DMS153 treated with DMSO at 0.1 percent for 48 hours (cell line): Measurements from ENCODE around the gene BICD1.

ENCODE experiments used
- DNase-seq: peaks from one replicate; lab custom pipeline; 2025; ENCODE audit not compliant: unreplicated experiment; lab: John Stamatoyannopoulos, UW

Gene BICD1

DNA sequence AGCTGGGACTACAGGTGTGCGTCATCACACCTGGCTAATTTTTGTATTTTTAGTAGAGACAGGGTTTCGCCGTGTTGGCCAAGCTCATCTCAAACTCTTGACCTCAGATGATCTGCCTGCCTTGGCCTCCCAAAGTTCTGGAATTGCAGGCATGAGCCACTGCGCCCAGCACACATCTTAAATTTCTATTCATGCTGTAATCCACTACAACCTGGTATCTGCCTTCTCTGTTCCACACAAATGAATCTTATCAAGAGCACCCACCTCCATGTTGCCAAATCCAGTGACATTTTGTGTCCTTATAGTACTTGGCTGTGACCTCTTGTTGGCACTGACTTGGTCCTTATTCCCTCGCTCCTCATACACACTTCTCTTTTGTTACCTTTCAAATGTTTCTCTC lies 5.8 kb upstream of the BICD1 start:
- no peak for DNase-seq

DNA sequence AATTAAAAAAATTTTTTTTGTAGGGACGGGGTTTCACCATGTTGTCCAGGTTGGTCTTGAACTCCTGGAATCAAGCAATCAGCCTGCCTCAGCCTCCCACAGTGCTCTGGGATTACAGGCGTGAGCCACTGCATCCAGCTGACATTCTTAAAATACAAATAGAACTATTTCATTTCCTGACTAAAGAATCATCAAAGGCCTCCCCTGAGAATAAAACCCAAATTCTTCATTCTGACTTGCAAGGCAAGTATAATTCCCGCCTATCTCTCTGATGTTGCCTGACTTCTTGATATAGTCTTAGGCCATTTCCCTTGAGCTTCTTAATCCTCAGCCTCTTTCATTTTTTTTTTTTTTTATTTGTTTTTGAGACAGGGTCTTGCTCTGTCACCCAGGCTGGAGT lies 4.4 kb upstream of the BICD1 start:
- DNase-seq = no peak

DNA sequence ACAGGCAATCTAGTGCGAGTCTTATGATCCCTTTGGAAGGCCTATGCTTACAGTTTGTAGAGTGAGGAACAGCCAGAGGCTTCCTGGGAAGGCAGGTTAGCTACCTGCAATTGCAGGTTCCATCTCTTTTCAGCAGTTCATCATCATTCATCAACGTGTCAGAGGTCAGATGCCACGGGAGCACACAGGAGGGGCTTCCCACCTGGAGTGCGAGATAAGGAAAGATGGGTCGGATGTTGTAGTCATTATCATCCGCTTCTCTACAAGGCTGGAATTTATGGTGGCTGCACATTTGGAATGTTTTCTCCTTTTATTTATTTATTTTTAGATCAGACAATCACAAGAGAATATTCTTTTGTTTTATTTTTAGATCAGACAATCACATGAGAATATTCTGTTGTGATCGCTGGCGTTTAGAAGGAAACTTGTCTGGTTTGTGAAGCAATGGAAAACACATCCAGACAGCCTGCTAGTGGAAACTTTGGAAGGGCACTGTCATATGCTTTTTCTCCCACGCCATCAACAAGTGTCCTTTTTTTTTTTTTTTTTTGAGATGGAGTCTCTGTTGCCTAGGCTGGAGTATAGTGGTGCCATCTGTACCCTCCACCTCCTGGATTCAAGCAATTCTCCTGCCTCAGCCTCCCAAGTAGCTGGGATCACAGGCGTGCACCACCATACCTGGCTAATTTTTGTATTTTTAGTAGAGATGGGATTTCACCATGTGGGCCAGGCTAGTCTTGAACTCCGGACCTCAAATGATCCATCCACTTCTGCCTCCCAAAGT lies 1.9 kb upstream of the BICD1 start:
- no peak for DNase-seq

DNA sequence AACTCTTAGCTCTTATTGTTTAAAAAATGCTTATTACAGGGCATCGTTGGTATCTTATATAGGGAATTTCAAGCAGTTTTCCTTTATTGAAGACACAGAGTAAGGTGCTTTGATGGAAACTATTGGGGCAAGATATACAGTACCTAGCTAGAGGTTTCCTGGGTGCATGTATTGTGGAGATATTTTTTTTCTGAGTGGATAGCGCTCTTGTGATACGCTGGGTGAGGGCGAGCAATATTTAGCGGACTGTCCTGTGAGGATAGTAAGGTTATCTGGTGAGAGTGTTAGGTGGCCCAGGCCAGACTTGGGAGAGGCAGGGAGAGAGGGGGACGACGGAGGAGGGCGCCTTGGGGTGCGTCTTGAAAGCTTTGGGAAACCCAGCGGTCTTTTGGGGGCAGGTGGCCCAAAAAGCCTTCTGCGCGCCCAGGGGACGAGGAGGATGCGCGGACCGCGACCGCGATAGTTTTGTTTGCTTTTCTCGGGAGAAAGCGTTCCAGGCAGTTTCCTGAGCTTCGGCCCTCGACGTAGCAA lies 596 bp upstream of the BICD1 start:
- no peak for DNase-seq

DNA sequence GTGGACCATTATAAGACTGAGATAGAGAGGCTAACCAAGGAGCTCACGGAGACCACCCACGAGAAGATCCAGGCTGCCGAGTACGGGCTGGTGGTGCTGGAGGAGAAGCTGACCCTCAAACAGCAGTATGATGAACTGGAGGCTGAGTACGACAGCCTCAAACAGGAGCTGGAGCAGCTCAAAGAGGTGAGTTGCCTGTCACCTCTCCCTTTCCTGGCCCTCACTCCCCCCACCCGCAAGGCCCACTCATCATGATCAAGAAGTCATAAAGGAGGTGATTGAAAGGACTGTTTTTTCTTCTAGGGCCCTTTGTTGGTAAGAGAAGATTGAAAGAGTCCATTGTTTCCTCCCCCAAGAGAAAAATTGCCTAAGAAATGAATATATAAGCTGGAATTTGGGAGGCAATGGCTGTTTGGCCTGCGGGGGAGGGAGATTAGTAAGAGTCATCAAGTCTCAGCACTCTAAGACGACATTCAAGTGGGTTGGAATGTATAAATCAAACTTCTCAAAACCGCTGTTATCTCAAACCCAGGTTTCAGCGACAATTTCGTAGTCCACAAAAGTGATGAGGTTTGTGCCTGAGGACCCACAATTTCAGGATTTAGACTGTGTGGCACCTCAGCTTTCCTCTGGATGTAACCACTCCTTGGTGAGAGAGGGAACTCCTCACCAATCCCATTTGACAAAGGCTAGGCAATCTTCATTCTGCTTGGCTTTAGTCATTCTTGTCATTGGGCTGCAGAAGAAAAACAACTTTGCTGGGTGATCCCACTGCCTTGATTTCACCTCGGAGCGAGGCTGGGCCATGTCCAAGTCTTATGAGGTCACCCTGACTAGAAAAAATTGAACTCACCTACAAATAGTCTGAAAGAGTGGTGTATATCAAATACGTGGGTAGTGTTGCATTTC lies 966 bp downstream of the BICD1 start:
- no peak for DNase-seq

DNA sequence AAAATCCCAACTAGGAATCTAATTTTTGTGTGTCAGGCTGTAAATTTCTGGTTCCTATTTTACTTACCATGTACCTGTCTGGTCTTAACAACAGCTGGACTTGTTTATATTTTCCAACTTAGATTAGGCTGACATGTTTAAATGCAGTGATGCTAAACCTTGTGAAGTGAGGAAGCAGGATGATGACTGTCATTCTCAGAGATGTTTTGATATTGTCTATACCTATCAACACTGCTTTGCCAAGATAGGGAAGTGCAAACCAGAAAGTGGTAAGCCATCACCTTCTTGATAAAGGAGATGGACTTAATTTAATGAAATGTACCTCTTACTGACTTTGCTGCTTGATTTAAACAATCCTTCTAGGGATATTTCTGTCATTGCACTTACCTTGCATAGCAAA lies 2.1 kb downstream of the BICD1 start:
- no peak for DNase-seq

DNA sequence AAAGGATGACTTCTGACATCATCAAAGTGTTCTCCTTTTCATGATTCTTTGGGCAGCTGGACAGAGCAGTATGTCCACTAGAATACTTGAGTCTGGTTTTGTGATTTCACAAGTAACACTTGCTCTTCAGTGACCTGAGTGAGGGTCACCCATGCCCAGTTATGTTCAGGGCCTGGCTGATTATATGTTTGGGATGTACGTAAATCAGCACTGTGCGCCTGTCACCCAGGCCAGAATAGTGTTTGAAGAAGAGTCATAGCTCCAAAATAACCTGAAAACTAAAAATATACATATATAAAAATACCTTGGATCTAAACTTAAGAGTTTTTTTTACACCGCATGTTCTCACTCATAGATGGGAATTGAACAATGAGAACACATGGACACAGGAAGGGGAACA lies 3.8 kb downstream of the BICD1 start:
- DNase-seq = no peak

DNA sequence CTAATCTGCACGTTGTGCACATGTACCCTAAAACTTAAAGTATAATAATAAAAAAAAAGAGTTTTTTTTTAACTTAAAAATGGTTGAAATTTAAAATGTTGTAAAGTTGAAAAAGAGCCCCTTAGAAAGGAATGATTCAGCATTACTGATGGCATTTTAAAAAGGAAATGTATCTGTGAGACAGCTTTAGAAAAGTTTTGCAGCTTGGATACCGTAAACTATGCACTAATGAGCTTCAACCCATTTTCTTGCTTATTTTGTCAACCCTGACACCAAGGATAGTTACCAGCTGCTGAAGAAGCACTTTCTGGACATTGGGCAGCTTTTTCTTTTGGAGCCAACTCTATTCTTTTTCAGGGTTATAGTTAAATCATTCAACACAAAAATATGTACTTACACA lies 4.3 kb downstream of the BICD1 start:
- DNase-seq = no peak

DNA sequence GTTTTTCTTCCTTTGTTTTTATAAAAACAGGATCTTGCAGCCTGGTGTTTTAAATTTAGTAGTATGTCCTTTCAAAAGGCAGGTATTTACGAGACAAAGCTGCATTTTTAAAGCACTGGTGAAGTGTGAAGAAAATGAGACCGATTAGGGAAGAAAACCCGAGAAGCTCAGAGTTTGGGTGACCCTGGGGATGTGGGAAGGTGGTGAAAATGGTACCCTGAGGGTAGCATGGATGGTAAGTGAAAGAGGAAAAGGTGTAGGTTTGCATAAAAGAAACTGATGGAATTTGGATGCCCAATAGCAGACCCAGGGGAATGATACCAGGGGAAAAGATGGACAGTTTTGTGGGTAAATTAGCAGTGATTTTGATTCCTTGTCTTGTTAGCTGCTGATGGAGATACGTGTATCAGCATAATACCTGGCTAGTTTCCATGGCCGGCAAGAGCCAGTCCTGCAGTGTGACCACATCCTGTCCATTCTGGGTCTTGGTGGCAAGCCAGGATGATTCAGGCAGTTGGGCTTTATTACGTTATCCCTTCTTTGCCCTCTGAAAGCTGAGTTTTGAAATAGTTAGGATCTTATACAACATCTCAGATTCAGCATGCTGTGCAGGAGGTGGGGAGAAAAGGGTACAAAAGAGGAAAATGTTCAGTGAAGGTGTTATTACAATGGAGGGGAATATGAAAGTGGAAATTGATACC lies 8.9 kb downstream of the BICD1 start:
- no peak for DNase-seq

DNA sequence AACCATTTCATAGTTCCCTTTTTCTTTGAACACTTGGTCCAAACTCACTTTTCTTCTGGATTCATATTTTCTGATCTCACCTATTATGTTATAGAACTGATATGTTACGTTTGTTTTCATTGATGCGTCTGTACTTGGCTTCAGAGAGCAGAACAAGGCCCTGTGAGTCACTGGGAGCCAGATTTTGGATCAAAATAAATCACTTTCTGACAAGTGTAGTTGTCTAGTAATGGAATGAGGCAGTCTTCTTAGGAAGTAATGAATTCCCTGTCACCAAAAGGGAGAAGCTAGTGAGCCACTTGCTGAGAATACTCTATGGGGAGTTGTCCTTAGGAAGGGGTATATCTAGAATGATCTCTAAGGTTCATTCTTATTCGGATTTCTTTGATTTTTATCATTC lies 10.2 kb downstream of the BICD1 start:
- no peak for DNase-seq

DNA sequence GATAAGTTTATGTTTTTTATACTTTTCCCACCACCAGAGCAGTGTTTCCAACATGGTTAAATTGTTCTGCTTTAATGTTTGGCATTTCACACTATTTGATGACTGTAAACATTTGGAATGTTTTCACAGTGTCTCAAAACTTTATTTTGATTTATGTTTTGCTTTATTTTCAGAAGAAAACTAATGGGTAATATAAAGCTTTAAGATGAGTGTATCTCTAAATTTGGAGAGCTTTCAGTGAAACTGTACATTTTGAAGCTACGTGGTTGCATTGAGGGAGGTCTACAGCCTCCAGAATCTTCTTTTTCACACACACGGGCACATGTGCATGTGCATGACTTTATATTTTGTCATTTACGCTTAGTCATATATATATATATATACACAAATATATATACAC lies 10.7 kb downstream of the BICD1 start:
- DNase-seq = no peak

DNA sequence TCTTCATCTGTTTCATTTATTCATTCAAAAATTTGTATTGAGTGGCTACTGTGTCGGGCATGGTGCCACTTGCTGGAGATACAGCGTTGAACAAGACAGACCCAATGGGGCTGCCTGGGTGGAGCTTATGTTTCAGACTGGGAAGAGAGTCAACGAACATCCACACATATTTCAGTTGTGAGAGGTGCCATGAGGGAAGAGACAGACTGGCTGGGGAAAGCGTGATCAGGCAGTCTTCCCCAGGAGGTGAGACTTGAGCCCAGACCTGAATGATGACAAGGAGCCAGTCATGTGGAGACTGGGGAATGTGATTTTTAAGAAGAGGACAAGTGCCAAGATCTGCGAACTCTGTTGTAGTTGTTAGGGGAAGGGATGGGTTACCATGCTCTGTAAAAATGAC lies 12.2 kb downstream of the BICD1 start:
- DNase-seq = no peak

DNA sequence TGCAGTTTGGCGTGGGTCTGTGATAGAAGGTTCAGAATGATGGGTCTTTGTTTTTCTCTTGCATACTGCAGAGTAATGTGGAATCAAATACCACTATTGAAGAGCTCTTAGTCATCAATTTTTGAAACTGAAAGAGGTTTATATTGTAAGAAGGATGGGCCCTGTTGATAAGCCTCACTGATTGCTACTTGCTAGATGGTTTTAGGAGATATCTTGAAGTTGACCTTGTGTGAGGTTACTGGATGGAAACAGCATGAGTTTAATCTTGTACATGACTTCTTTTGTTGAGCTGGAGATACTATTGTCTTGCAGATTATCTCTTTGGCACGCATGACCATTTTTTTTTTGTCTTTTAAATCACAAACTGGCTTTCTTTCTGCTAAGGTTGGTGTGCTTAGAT lies 13.8 kb downstream of the BICD1 start:
- DNase-seq = no peak

DNA sequence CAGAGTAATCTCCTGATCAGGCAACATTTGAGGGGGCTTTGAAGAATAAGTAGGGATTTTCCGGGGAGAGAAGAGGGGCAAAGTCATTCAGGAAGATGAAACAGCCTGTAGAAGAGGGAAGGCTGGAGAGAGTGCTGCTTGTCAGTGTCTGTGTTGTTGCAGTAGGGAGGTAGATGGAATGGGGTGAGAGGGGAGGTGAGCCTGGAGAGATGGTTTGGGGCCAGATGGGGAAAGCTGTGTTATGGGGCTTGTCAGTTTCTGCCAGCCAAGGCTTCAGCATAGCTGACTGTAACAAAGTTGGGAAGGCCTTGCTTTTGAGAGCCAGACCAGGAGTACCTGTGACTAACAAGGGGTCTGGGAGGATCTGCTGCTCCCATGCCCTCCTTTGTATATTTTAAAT lies 18.0 kb downstream of the BICD1 start:
- DNase-seq = no peak

DNA sequence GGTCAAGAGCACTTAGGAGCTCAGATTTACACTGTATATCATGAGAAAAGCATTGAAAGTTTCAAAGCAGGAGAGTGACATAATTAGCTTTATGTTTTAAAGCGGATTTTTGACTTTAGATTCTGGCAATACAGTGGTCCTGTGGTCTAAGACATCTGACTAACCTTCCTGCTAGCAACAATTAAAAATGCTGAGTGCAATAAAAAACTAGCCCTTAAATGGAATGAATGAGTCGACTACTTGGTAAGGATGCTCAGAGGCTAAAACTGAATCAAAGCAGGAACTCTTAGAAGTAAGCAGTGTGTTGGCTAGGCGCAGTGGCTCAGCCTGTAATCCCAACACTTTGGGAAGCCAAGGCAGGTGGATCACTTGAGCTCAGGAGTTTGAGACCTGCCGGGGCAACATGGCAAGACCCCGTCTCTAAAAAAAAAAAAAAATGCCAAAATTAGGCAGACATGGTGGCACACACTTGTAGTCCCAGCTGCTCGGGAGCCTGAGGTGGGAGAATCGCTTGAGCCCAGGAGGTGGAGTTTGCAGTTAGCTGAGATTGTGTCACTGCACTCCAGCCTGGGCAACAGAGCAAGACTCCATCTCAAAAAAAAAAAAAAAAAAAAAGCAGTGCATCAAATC lies 18.9 kb downstream of the BICD1 start:
- DNase-seq = no peak

DNA sequence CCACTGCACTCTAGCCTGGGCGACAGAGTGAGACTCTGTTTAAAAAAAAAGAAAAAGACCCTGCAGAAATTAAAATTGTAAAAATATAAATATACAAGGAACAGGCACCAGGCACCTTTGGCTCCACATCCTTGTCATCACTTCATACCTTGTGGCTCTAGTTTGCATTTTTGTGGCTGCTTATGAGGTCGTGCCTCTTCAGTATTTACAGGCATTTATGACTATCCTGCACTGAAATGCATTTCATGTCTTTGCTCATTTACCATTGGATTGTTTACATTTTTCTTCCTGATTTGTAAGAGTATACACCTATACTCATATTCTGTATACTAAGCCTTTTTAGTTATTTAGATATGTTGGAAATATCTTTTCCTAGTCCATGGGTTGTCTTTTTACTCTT lies 20.1 kb downstream of the BICD1 start:
- no peak for DNase-seq

DNA sequence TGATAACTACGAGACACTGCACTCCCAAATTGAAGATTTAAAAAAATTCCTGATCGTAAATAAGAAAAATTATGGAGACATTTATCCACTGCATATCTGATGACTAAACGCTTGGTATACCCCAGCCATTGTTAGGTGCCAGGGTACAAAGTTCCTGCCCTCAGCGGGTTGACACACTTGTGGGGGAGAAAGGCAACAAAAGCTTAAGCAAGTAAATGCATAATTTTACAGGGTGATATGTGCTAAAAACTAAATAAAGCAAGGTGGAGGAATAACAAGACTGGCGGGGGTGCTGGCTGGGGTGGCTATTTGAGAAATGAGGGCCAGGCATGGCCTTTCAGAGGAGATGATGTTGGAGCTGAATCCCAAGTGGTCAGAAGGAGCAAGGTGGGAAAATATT lies 25.0 kb downstream of the BICD1 start:
- DNase-seq = no peak

DNA sequence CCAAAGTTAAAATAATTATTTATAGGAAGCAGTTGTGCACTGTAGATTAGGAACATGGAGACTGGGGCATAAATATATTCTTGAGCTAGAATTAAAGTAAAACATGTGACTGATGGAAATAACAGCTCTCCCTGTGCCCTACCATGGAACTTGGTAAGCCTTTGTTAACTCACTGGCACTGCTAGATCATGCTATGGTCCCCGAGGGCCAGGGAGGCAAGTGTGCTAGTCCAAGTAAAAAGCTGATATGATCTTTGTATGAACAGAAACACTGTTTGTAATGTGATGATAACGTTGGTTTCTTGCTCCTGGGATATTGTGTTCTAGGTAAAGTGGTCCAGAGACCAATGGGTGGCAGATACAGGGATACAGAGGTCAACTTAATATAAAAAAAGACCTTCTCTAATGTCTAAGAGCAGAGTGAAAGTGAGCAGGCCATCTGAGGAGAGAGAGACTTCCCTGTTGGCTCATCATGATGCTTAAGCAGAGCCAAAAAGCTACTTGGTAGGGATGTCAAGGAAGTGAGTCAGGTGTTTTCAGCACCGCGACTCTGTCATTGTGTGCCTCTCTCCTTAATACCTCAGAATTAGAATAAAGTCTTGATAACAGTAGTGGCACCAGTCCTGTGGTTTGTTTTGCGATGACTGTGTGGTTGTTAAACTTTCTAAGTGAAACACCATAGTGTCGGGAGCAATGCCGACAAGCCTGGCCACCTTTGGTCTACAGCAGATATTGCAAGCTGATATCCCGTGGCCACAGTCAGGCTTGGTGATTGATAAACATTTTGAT lies 27.6 kb downstream of the BICD1 start:
- no peak for DNase-seq

DNA sequence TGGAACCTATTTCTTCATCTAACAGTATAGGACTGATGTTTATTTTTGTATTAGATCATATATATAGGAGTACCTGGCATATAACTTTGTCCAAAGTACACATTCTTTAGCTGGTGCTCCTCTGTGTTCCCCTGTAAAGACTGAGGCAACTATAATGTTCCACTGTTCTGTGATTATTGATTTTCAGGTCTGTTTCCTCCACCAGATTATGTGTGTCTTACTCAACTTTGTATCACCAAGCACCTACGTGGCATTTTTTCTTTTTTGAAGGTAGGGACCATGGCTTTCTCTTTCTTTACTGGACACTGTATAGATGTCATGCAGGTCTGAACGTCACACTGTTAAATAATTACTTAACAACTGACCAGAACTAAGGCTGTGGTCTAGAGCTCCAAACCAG lies 29.3 kb downstream of the BICD1 start:
- DNase-seq = no peak

DNA sequence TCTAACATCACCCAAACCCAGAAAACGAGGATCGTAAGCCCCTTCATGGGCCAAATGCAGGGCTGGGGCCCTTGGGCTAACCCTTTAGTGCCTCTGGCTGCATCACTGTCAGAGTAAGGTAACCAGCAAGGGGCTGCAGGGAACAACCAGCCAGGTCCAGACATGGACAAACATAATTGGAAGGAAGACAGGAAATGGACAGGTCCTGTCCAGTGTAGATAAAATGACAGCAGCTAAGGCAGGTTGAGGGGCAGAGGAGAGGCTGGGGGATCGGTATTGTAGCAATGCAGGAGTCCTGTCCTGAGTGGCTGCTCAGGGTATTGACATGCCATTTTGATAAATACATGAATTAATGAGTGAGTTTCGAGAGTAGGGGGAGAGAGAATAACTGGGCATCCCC lies 29.8 kb downstream of the BICD1 start:
- no peak for DNase-seq
